ENCODE data around the gene STRN.
"Not testable (repeated sequence)": the region's sequence is repeated elsewhere in the genome, so short reads cannot be mapped to it uniquely, and the experiment has no call there.

STRN gene

GRCh38 chr2:36979007-36979406 lies 12.7 kb upstream of the STRN start:
- not testable (repeated sequence) for H3K36me3 ChIP-seq (ENCODE audit: control insufficient read depth, insufficient read depth, low read length); H3K9ac ChIP-seq (ENCODE audit: low read length); H3K4me1 ChIP-seq (ENCODE audit: control insufficient read depth, insufficient read depth, low read length); H3K9me3 ChIP-seq (ENCODE audit: control insufficient read depth, low read length); H3K4me3 ChIP-seq (ENCODE audit: low read length); H3K27me3 ChIP-seq (ENCODE audit: control insufficient read depth, insufficient read depth, low read length)

- Histone ChIP-seq H3K36me3 (ENCODE audit: control insufficient read depth, insufficient read depth, low read length) (no peaks in the 10 kb centered on the region), H3K9me3 (ENCODE audit: control insufficient read depth, low read length) (no peaks in the 10 kb centered on the region), H3K4me1 (ENCODE audit: control insufficient read depth, insufficient read depth, low read length) (no peaks in the 10 kb centered on the region), H3K9ac (ENCODE audit: low read length) (no peak overlapping the region), H3K27me3 (ENCODE audit: control insufficient read depth, insufficient read depth, low read length) (no peaks in the 10 kb centered on the region), H3K4me3 (ENCODE audit: low read length) (no peak overlapping the region)
Observed at GRCh38 chr2:36976065-36976464, 9.7 kb upstream of the STRN start.

GRCh38 chr2:36975306-36975705 lies 9.0 kb upstream of the STRN start:
- H3K36me3 ChIP-seq (ENCODE audit: control insufficient read depth, insufficient read depth, low read length) = no peaks in the 10 kb centered on the region
- H3K9ac ChIP-seq (ENCODE audit: low read length) = no peak overlapping the region
- H3K9me3 ChIP-seq (ENCODE audit: control insufficient read depth, low read length) = no peaks in the 10 kb centered on the region
- no peak overlapping the region for H3K4me3 ChIP-seq (ENCODE audit: low read length)
- H3K4me1 ChIP-seq (ENCODE audit: control insufficient read depth, insufficient read depth, low read length) = no peaks in the 10 kb centered on the region
- no peaks in the 10 kb centered on the region for H3K27me3 ChIP-seq (ENCODE audit: control insufficient read depth, insufficient read depth, low read length)

- H3K9me3 ChIP-seq (ENCODE audit: control insufficient read depth, low read length) = no peaks in the 10 kb centered on the region
- H3K36me3 ChIP-seq (ENCODE audit: control insufficient read depth, insufficient read depth, low read length) = no peaks in the 10 kb centered on the region
- H3K9ac ChIP-seq (ENCODE audit: low read length) = no peak overlapping the region
- no peaks in the 10 kb centered on the region for H3K4me1 ChIP-seq (ENCODE audit: control insufficient read depth, insufficient read depth, low read length)
- no peak overlapping the region for H3K4me3 ChIP-seq (ENCODE audit: low read length)
- H3K27me3 ChIP-seq (ENCODE audit: control insufficient read depth, insufficient read depth, low read length) = no peaks in the 10 kb centered on the region
Observed at GRCh38 chr2:36973320-36973719, 7.0 kb upstream of the STRN start.

- Histone ChIP-seq H3K4me3 (ENCODE audit: low read length) (no peak overlapping the region), H3K9me3 (ENCODE audit: control insufficient read depth, low read length) (no peaks in the 10 kb centered on the region), H3K9ac (ENCODE audit: low read length) (no peak overlapping the region), H3K4me1 (ENCODE audit: control insufficient read depth, insufficient read depth, low read length) (peaks cover 5% of the 10 kb centered on the region), H3K27me3 (ENCODE audit: control insufficient read depth, insufficient read depth, low read length) (no peaks in the 10 kb centered on the region), H3K36me3 (ENCODE audit: control insufficient read depth, insufficient read depth, low read length) (no peaks in the 10 kb centered on the region)
Observed at GRCh38 chr2:36971990-36972389, 5.7 kb upstream of the STRN start.

- Histone ChIP-seq H3K4me1 (ENCODE audit: control insufficient read depth, insufficient read depth, low read length) (peaks cover 14% of the 10 kb centered on the region), H3K27me3 (ENCODE audit: control insufficient read depth, insufficient read depth, low read length) (no peaks in the 10 kb centered on the region), H3K4me3 (ENCODE audit: low read length) (peak overlapping the region; percentile 33), H3K36me3 (ENCODE audit: control insufficient read depth, insufficient read depth, low read length) (no peaks in the 10 kb centered on the region), H3K9me3 (ENCODE audit: control insufficient read depth, low read length) (no peaks in the 10 kb centered on the region), H3K9ac (ENCODE audit: low read length) (peak overlapping the region; percentile 74)
Observed at GRCh38 chr2:36967236-36967876, 1.0 kb upstream of the STRN start.

- H3K4me3 ChIP-seq (ENCODE audit: low read length) = peak overlapping the region; percentile 77
- peaks cover 14% of the 10 kb centered on the region for H3K4me1 ChIP-seq (ENCODE audit: control insufficient read depth, insufficient read depth, low read length)
Observed at GRCh38 chr2:36965751-36966369, 476 bp downstream of the STRN start.

GRCh38 chr2:36965206-36965605 lies 1.1 kb downstream of the STRN start:
- Histone ChIP-seq H3K4me1 (ENCODE audit: control insufficient read depth, insufficient read depth, low read length) (peaks cover 14% of the 10 kb centered on the region), H3K9ac (ENCODE audit: low read length) (peak overlapping the region; percentile 81), H3K9me3 (ENCODE audit: control insufficient read depth, low read length) (no peaks in the 10 kb centered on the region), H3K27me3 (ENCODE audit: control insufficient read depth, insufficient read depth, low read length) (no peaks in the 10 kb centered on the region), H3K36me3 (ENCODE audit: control insufficient read depth, insufficient read depth, low read length) (no peaks in the 10 kb centered on the region), H3K4me3 (ENCODE audit: low read length) (peak overlapping the region; percentile 77)

More at GRCh38 chr2:36965751-36966369, 476 bp downstream of the STRN start:
- H3K27me3 ChIP-seq (ENCODE audit: control insufficient read depth, insufficient read depth, low read length) = no peaks in the 10 kb centered on the region
- no peaks in the 10 kb centered on the region for H3K36me3 ChIP-seq (ENCODE audit: control insufficient read depth, insufficient read depth, low read length)
- peak overlapping the region; percentile 81 for H3K9ac ChIP-seq (ENCODE audit: low read length)
- H3K9me3 ChIP-seq (ENCODE audit: control insufficient read depth, low read length) = no peaks in the 10 kb centered on the region

- no peak overlapping the region for H3K9ac ChIP-seq (ENCODE audit: low read length)
- no peaks in the 10 kb centered on the region for H3K36me3 ChIP-seq (ENCODE audit: control insufficient read depth, insufficient read depth, low read length)
- H3K4me3 ChIP-seq (ENCODE audit: low read length) = peak overlapping the region; percentile 77
- H3K9me3 ChIP-seq (ENCODE audit: control insufficient read depth, low read length) = no peaks in the 10 kb centered on the region
- no peaks in the 10 kb centered on the region for H3K27me3 ChIP-seq (ENCODE audit: control insufficient read depth, insufficient read depth, low read length)
- H3K4me1 ChIP-seq (ENCODE audit: control insufficient read depth, insufficient read depth, low read length) = peaks cover 14% of the 10 kb centered on the region
Observed at GRCh38 chr2:36964496-36965058, 1.8 kb downstream of the STRN start.

- Histone ChIP-seq H3K36me3 (ENCODE audit: control insufficient read depth, insufficient read depth, low read length) (no peaks in the 10 kb centered on the region), H3K27me3 (ENCODE audit: control insufficient read depth, insufficient read depth, low read length) (no peaks in the 10 kb centered on the region), H3K4me3 (ENCODE audit: low read length) (no peak overlapping the region), H3K4me1 (ENCODE audit: control insufficient read depth, insufficient read depth, low read length) (peaks cover 14% of the 10 kb centered on the region), H3K9ac (ENCODE audit: low read length) (no peak overlapping the region), H3K9me3 (ENCODE audit: control insufficient read depth, low read length) (no peaks in the 10 kb centered on the region)
Observed at GRCh38 chr2:36963734-36964133, 2.6 kb downstream of the STRN start.

GRCh38 chr2:36963106-36963505 lies 3.2 kb downstream of the STRN start:
- Histone ChIP-seq H3K4me3 (ENCODE audit: low read length) (no peak overlapping the region), H3K9me3 (ENCODE audit: control insufficient read depth, low read length) (no peaks in the 10 kb centered on the region), H3K4me1 (ENCODE audit: control insufficient read depth, insufficient read depth, low read length) (peaks cover 14% of the 10 kb centered on the region), H3K27me3 (ENCODE audit: control insufficient read depth, insufficient read depth, low read length) (no peaks in the 10 kb centered on the region), H3K9ac (ENCODE audit: low read length) (no peak overlapping the region), H3K36me3 (ENCODE audit: control insufficient read depth, insufficient read depth, low read length) (no peaks in the 10 kb centered on the region)

GRCh38 chr2:36960773-36961172 lies 5.6 kb downstream of the STRN start:
- no peaks in the 10 kb centered on the region for H3K9me3 ChIP-seq (ENCODE audit: control insufficient read depth, low read length)
- peaks cover 9% of the 10 kb centered on the region for H3K4me1 ChIP-seq (ENCODE audit: control insufficient read depth, insufficient read depth, low read length)
- no peaks in the 10 kb centered on the region for H3K36me3 ChIP-seq (ENCODE audit: control insufficient read depth, insufficient read depth, low read length)
- H3K4me3 ChIP-seq (ENCODE audit: low read length) = no peak overlapping the region
- no peaks in the 10 kb centered on the region for H3K27me3 ChIP-seq (ENCODE audit: control insufficient read depth, insufficient read depth, low read length)
- no peak overlapping the region for H3K9ac ChIP-seq (ENCODE audit: low read length)
